Prostate gland (tissue), 2 donors: ENCODE data around the gene KRT85.

Source experiments
- CTCF ChIP-seq, 4 experiments: fragments of 200-600 bp in 2 of 4; fragments of 450-650 bp in 2 of 4; sonication (generic) in 2 of 4; IDR thresholded peaks; 1 replicate in 3 of 4; 2 replicates in 1 of 4; pipeline ENCODE4 v1.5.1; 2016 to 2019; ENCODE audit warnings: antibody characterized with exemption in 4 of 4, mild to moderate bottlenecking in 2 of 4, moderate library complexity in 2 of 4
- POLR2A ChIP-seq: fragments of 450-650 bp; IDR thresholded peaks from one replicate; pipeline ENCODE4 v1.6.1; 2016; ENCODE audit warnings: antibody characterized with exemption, mild to moderate bottlenecking

DNA sequence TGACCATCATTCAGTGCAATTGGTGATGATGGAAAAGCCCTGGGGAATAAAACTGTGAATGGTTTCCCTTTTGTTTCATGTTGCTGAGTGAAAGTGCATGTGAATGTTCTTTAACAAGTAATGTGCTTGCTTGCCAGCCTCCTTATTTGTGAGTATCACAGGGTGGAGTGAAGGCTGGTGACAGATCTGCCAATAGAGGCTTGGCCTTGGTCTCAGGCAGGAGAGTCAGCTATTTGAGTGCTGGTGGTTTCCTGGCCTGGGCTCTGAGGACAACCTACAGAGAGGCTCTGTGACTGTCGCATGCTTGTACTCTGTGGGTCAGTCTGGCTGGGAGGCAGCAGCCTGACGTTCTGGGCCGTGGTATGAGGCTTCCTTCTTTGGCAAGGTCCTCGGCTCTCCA lies 20.7 kb downstream of the KRT85 start:
- TF ChIP-seq POLR2A (no peak), CTCF (IDR thresholded peaks at IDR 0.05) (no peak)
